ENCODE results near the gene PRMT3. TPM values are rescaled to one million over a fixed set of nuclear protein-coding genes. Genes with fewer than 3 reads are reported as not detected.

The PRMT3 gene
- total and polyA plus RNA-seq, 2 of the 4 experiments (the other 2 are of a cell fraction): 8.8 to 11.3 TPM

GRCh38 chr11:20464518-20464917 lies 77.0 kb downstream of the PRMT3 start:
- DNase-seq (no peak), ATAC-seq (ENCODE audit: low read depth) (no peak)
- Histone ChIP-seq H2AK9ac (replicated peaks; ENCODE audit: low read depth, low read length, poor library complexity) (no peak overlapping the region), H3K18ac (ENCODE audit: low read depth, low read length) (no peak overlapping the region), H4K91ac (ENCODE audit: insufficient read depth, low read depth, low read length) (no peak overlapping the region), H3K4me1 (ENCODE audit: control insufficient read depth, insufficient read depth, low read length) (peaks cover 2% of the 10 kb centered on the region; the same call in 1 of the 2 replicates), H3K27ac (ENCODE audit: insufficient read depth, low read length) (no peak overlapping the region), H3K4me3 (ENCODE audit: insufficient read depth, low read depth, low read length) (no peak overlapping the region), H4K5ac (ENCODE audit: low read depth, low read length) (no peak overlapping the region), H3K36me3 (ENCODE audit: control insufficient read depth, insufficient read depth, low read length) (no peaks in the 10 kb centered on the region), H3K27me3 (ENCODE audit: control insufficient read depth, insufficient read depth, low read length) (no peaks in the 10 kb centered on the region), H4K20me1 (ENCODE audit: insufficient read depth, low read length) (no peaks in the 10 kb centered on the region), H3K9ac (ENCODE audit: low read depth, low read length) (no peak overlapping the region), H3K79me1 (ENCODE audit: low read depth in 1 of 2, low read length in 2 of 2) (no peaks in the 10 kb centered on the region), H2AFZ (replicated peaks; ENCODE audit: low read length, poor library complexity) (no peak overlapping the region), H2BK5ac (ENCODE audit: low read depth, low read length, poor library complexity, severe bottlenecking) (no peak overlapping the region), H3K9me3 (ENCODE audit: control insufficient read depth, insufficient read depth, low read length) (no peaks in the 10 kb centered on the region), H3K23ac (ENCODE audit: low read depth, low read length) (no peak overlapping the region), H2BK20ac (ENCODE audit: low read depth, low read length) (no peak overlapping the region), H2AK5ac (ENCODE audit: low read depth, low read length) (no peak overlapping the region), H3K56ac (ENCODE audit: extremely low read depth, insufficient read depth, low read length) (no peak overlapping the region), H3K4me2 (ENCODE audit: low read depth, low read length) (no peak overlapping the region), H3K4ac (ENCODE audit: low read depth, low read length) (no peak overlapping the region), H3K14ac (replicated peaks; ENCODE audit: low read depth, low read length) (no peak overlapping the region), H2BK15ac (ENCODE audit: low read depth, low read length) (no peak overlapping the region), H3K9me1 (ENCODE audit: insufficient read depth, low read length) (0 out of 2 replicates have a peak, but pooled peaks cover 2% of the 10 kb centered on the region), H2BK120ac (ENCODE audit: low read depth, low read length) (no peak overlapping the region), H4K8ac (ENCODE audit: low read depth in 2 of 2, low read length in 2 of 2) (no peak overlapping the region)
- ChIA-PET POLR2A (ENCODE audit: unreplicated experiment) (no interaction called here), CTCF (no interaction called here)
- in situ Hi-C loops (cut with MboI; ENCODE audit: low sequenced_read_pairs): no loop called here
- TF ChIP-seq MAFK (IDR thresholded peaks at IDR 0.05; ENCODE audit: low read depth, low read length) (no peak), CEBPB (IDR thresholded peaks at IDR 0.05; ENCODE audit: low read depth, low read length) (no peak), RAD21 (IDR thresholded peaks at IDR 0.05; ENCODE audit: low read length) (no peak), BHLHE40 (IDR thresholded peaks at IDR 0.05; ENCODE audit: low read depth, low read length) (no peak)
- no CpG with 5 or more reads among the region's 2 CpGs for WGBS, 2 experiments (ENCODE audit: extremely low coverage in 2 of 2, insufficient read length in 1 of 2)
- no TSS peak for BruUV-seq (replicated peaks)
- dilution Hi-C loops (cut with HindIII; ENCODE audit: low sequenced_read_pairs, unreplicated experiment): no loop called here
- intact Hi-C loops (cut with micrococcal nuclease): no loop called here
